CD14-positive monocyte (primary cell): ENCODE results near the gene CPB2. TPM values are rescaled to one million over a fixed set of nuclear protein-coding genes. Genes with fewer than 3 reads are reported as not detected.

Experiments used
- DNase-seq, 3 donors: peaks; one replicate each; pipeline ENCODE4 v3.0.0-alpha.2; 2011 to 2022
- H2AFZ ChIP-seq: 2 replicates; pipeline ENCODE4 v1.6.0; 2012; ENCODE audit warnings: mild to moderate bottlenecking, low read depth, low read length, inconsistent platforms; ENCODE audit not compliant: insufficient read depth, poor library complexity, severe bottlenecking
- H3K27ac ChIP-seq, 2 donors: 1 replicate in 1 of 2; 2 replicates in 1 of 2; pipeline ENCODE4 v1.5.1; 2012 to 2013; ENCODE audit warnings: low read length in 2 of 2, control low read depth in 1 of 2, inconsistent platforms in 1 of 2, low read depth in 1 of 2, mild to moderate bottlenecking in 1 of 2
- H3K27me3 ChIP-seq, 2 donors: one replicate each; pipeline versions ENCODE4 v1.6.0 to v1.6.1; 2011 to 2013; ENCODE audit warnings: low read length in 2 of 2; ENCODE audit not compliant: control insufficient read depth in 2 of 2, insufficient read depth in 2 of 2
- H3K36me3 ChIP-seq, 2 donors: replicated peaks in 1 of 2; 1 replicate in 1 of 2; 2 replicates in 1 of 2; pipeline versions ENCODE4 v1.5.1 to v1.6.1; 2012 to 2013; ENCODE audit warnings: low read length in 2 of 2, control low read depth in 1 of 2, inconsistent platforms in 1 of 2, mild to moderate bottlenecking in 1 of 2; ENCODE audit not compliant: insufficient read depth in 2 of 2, control insufficient read depth in 1 of 2
- H3K4me1 ChIP-seq, 2 donors: 1 replicate in 1 of 2; 2 replicates in 1 of 2; pipeline versions ENCODE4 v1.5.1 to v1.6.1; 2012 to 2013; ENCODE audit warnings: low read length in 2 of 2, control low read depth in 1 of 2, inconsistent platforms in 1 of 2, mild to moderate bottlenecking in 1 of 2, moderate library complexity in 1 of 2; ENCODE audit not compliant: insufficient read depth in 2 of 2, control insufficient read depth in 1 of 2
- H3K4me2 ChIP-seq: replicated peaks from 2 replicates; pipeline ENCODE3; 2012; ENCODE audit warnings: low read length, moderate library complexity, mild to moderate bottlenecking; ENCODE audit not compliant: poor library complexity, severe bottlenecking; ENCODE audit errors: extremely low read depth
- H3K4me3 ChIP-seq, 3 experiments: fragments of 200-600 bp in 1 of 3; sonication (generic) in 1 of 3; replicated peaks in 1 of 3; 1 replicate in 2 of 3; 2 replicates in 1 of 3; pipeline ENCODE4 v1.5.1; 2011 to 2013; ENCODE audit warnings: low read length in 3 of 3, mild to moderate bottlenecking in 3 of 3, control low read depth in 2 of 3, low read depth in 2 of 3, inconsistent platforms in 1 of 3, moderate library complexity in 1 of 3
- H3K79me2 ChIP-seq: 2 replicates; pipeline ENCODE4 v1.6.0; 2012; ENCODE audit warnings: mild to moderate bottlenecking, control low read depth, inconsistent platforms, low read length, moderate library complexity; ENCODE audit not compliant: insufficient read depth
- H3K9ac ChIP-seq: 2 replicates; pipeline ENCODE4 v1.6.0; 2017; ENCODE audit warnings: low read length, mild to moderate bottlenecking; ENCODE audit not compliant: insufficient read depth, poor library complexity, severe bottlenecking
- H3K9me3 ChIP-seq, 2 donors: replicated peaks in 1 of 2; 1 replicate in 1 of 2; 2 replicates in 1 of 2; pipeline versions ENCODE4 v1.5.1 to v1.6.1; 2012 to 2013; ENCODE audit warnings: low read length in 2 of 2, control low read depth in 1 of 2; ENCODE audit not compliant: control insufficient read depth in 1 of 2, insufficient read depth in 1 of 2
- H4K20me1 ChIP-seq: 2 replicates; pipeline ENCODE4 v1.6.0; 2012; ENCODE audit warnings: mild to moderate bottlenecking, low read length, control low read depth, moderate library complexity; ENCODE audit not compliant: insufficient read depth
- H3K27ac Mint-ChIP-seq, 7 donors: one replicate each; pipeline ENCODE4 v1.8.0; 2020; ENCODE audit warnings: mild to moderate bottlenecking in 7 of 7, mixed read lengths in 7 of 7, moderate library complexity in 6 of 7, inconsistent platforms in 2 of 7
- H3K27me3 Mint-ChIP-seq, 3 donors: one replicate each; pipeline ENCODE4 v1.8.0; 2021 to 2022; ENCODE audit warnings: low read depth in 3 of 3, mild to moderate bottlenecking in 3 of 3, mixed read lengths in 3 of 3, moderate library complexity in 3 of 3, inconsistent platforms in 1 of 3
- H3K36me3 Mint-ChIP-seq, 2 donors: one replicate each; pipeline ENCODE4 v1.8.0; 2020; ENCODE audit warnings: mixed read lengths in 2 of 2, inconsistent platforms in 1 of 2, mild to moderate bottlenecking in 1 of 2
- H3K4me1 Mint-ChIP-seq: one replicate; pipeline ENCODE4 v1.8.0; 2020; ENCODE audit warnings: mild to moderate bottlenecking, mixed read lengths
- H3K4me3 Mint-ChIP-seq, 2 donors: one replicate each; pipeline ENCODE4 v1.8.0; 2020; ENCODE audit warnings: mild to moderate bottlenecking in 2 of 2, mixed read lengths in 2 of 2, moderate library complexity in 1 of 2
- H3K9me3 Mint-ChIP-seq, 7 donors: one replicate each; pipeline ENCODE4 v1.8.0; 2020 to 2022; ENCODE audit warnings: mixed read lengths in 7 of 7, mild to moderate bottlenecking in 6 of 7, moderate library complexity in 6 of 7, inconsistent platforms in 2 of 7
- CTCF ChIP-seq: fragments of 200-600 bp; IDR thresholded peaks from one replicate; pipeline ENCODE4 v1.8.0; 2022; ENCODE audit warnings: antibody characterized with exemption, mild to moderate bottlenecking
- WGBS: methylation state at CpG from one replicate; pipeline ENCODE4 v1.1.5; 2013; ENCODE audit warnings: missing lambda C conversion rate; ENCODE audit not compliant: insufficient coverage; 5-methylcytosine and 5-hydroxymethylcytosine counted together
- intact Hi-C, 2 donors: fragments of 100-400 bp; cut with micrococcal nuclease; formaldehyde crosslinking; loops; one replicate each; pipeline versions ENCODE4 v1.15.0 to v1.15.1; 2023
- polyA plus RNA-seq, 3 donors: library from polyadenylated mRNA; depleted of rRNA in 1 of 3; unstranded in 2 of 3; stranded (reverse) in 1 of 3; fragments of 300-500 nt in 2 of 3; fragments of >200 nt in 1 of 3; fragmentation: Illumina TruSeq in 2 of 3; gene quantifications; 1 replicate in 2 of 3; 2 replicates in 1 of 3; pipeline ENCODE4 v1.2.3, GENCODE V29; 2012 to 2021

Gene CPB2
- polyA plus RNA-seq, 3 donors, result 0.15 to 0.18 TPM; not detected in 1

GRCh38 chr13:46140044-46140443 lies 35.2 kb upstream of the CPB2 start:
- peaks cover 100% of the 10 kb centered on the region for H4K20me1 ChIP-seq
- no peak for DNase-seq
- peaks cover 100% of the 10 kb centered on the region in 2 donors for H3K36me3 ChIP-seq
- intact Hi-C loops, result no loop called here
- no peaks in the 10 kb centered on the region for H3K27me3 ChIP-seq
- H3K4me1 Mint-ChIP-seq, result no peaks in the 10 kb centered on the region
- H3K9me3 ChIP-seq, result no peaks in the 10 kb centered on the region
- peaks cover 90 to 100% of the 10 kb centered on the region in 2 donors for H3K36me3 Mint-ChIP-seq
- H3K27me3 Mint-ChIP-seq, result peaks cover 0 to 1% (median 0%) of the 10 kb centered on the region in 3 donors
- no peak overlapping the region for H3K4me3 ChIP-seq
- TF ChIP-seq CTCF, result no peak
- no peak overlapping the region for H2AFZ ChIP-seq
- H3K27ac Mint-ChIP-seq, result peak overlapping the region in 3 of 7 donors; percentile 5 to 43 (median 18)
- WGBS, result 100% methylated on average over 1 of the region's 2 CpGs
- no peaks in the 10 kb centered on the region for H3K4me1 ChIP-seq
- H3K79me2 ChIP-seq, result peaks cover 89% of the 10 kb centered on the region
- H3K9ac ChIP-seq, result no peak overlapping the region
- H3K4me3 Mint-ChIP-seq, result no peak overlapping the region
- H3K4me2 ChIP-seq, result no peak overlapping the region
- peak overlapping the region in 1 of 2 donors; percentile 1 for H3K27ac ChIP-seq
- no peaks in the 10 kb centered on the region for H3K9me3 Mint-ChIP-seq

- peak overlapping the region in 1 of 2 donors; percentile 52 for H3K27ac ChIP-seq
- no peaks in the 10 kb centered on the region for H3K4me1 Mint-ChIP-seq
- H3K4me1 ChIP-seq, result no peaks in the 10 kb centered on the region
- intact Hi-C loops, result no loop called here
- peaks cover 77% of the 10 kb centered on the region for H3K79me2 ChIP-seq
- no peaks in the 10 kb centered on the region for H3K27me3 ChIP-seq
- no peak for TF ChIP-seq CTCF
- no peaks in the 10 kb centered on the region for H3K9me3 ChIP-seq
- H3K27me3 Mint-ChIP-seq, result peaks cover 0 to 1% (median 0%) of the 10 kb centered on the region in 3 donors
- peak overlapping the region in 1 of 7 donors; percentile 57 for H3K27ac Mint-ChIP-seq
- no peak overlapping the region for H3K9ac ChIP-seq
- 100% methylated on average over 1 of the region's 2 CpGs for WGBS
- H3K9me3 Mint-ChIP-seq, result no peaks in the 10 kb centered on the region
- no peak overlapping the region for H3K4me3 Mint-ChIP-seq
- H4K20me1 ChIP-seq, result peaks cover 100% of the 10 kb centered on the region
- H2AFZ ChIP-seq, result no peak overlapping the region
- no peak overlapping the region for H3K4me2 ChIP-seq
- H3K36me3 ChIP-seq, result peaks cover 100% of the 10 kb centered on the region in 2 donors
- no peak for DNase-seq
- H3K36me3 Mint-ChIP-seq, result peaks cover 88 to 100% of the 10 kb centered on the region in 2 donors
- no peak overlapping the region for H3K4me3 ChIP-seq
These were observed 32.9 kb upstream of the CPB2 start for GRCh38 chr13:46137627-46138317.
